Measurements from ENCODE around the gene BSPRY. TPM values are rescaled to one million over a fixed set of nuclear protein-coding genes. Genes with fewer than 3 reads are reported as not detected.

The BSPRY gene
- total and polyA plus RNA-seq, 7 experiments from 2014 or later, result 0.13 to 9.6 (median 0.48) TPM; not detected in 2

DNA sequence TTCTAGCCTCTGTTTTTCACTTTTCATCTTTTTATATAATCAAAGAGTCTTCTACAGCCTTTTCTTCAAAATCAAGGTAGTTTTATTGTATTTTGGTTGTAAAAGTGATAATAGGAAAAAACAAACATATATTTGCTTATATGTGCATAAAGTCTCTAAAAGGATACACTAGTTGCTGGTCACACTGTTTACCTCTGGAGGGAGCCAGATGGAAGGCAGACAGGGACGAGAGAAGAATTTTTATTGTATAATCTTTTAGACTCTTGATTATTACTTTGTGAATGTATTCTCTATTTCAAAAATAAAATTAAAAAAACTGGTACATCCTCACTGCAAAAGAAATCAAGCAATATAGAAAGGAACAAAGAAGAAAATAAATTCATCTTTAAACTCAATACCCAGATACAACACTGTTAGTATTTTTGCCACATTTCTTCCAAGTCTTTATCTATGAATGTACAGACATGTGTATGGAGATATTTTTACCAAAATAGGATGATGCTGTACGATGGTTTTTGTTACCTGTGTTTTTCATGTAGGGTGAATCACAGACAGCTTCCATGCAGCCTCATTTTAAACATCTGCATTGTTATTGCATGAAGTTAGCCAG, 40.0 kb upstream of the BSPRY start:
- H3K4me3 ChIP-seq (ENCODE audit: low read length), result no peak overlapping the region

DNA sequence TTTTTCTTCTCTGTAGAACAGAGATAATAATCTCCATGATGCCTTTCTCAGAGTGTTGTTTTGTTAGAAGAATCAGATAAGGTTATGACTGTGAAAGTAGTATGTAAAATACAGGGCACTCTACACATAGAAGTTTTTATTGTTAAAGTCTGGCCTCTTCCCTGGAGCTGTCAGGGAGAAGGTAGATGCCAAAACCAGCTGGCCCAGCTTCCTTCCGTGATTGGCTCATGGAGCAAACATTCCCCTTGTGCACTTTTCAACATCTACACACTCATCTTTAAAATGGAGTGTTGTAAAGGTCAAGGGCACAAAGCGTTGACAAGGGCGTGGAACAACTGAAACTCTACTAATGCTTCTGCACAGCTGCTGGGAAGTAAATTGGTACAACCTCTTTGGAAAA, 38.8 kb upstream of the BSPRY start:
- peak overlapping the region in 1 of 9 donors; percentile 25 for H3K27ac Mint-ChIP-seq
- Histone ChIP-seq H3K9me3 (ENCODE audit: control insufficient read depth in 2 of 3, low read length in 3 of 3) (no peaks in the 10 kb centered on the region), H3K36me3 (ENCODE audit: control insufficient read depth in 2 of 3, insufficient read depth in 3 of 3, low read length in 3 of 3) (no peaks in the 10 kb centered on the region), H3K4me3 (ENCODE audit: low read length) (no peak overlapping the region), H3K4me1 (ENCODE audit: control insufficient read depth in 2 of 2, insufficient read depth in 2 of 2, low read length in 2 of 2) (no peaks in the 10 kb centered on the region), H3K27ac (ENCODE audit: low read depth, low read length) (no peak overlapping the region), H3K27me3 (ENCODE audit: control insufficient read depth in 2 of 2, insufficient read depth in 2 of 2, low read length in 2 of 2) (no peaks in the 10 kb centered on the region)
- intact Hi-C loops (cut with micrococcal nuclease), result no loop called here
- H3K4me3 Mint-ChIP-seq, result no peak overlapping the region
- no peaks in the 10 kb centered on the region for H3K4me1 Mint-ChIP-seq
- ChIA-PET CTCF (interaction anchor here (0.6 to 1.3 kb wide), 3 partner anchors 268 to 1779 kb away, joined by 3 read pairs; no protein-coding TSS in a partner anchor), POLR2A (interaction anchor here (0.6 kb wide), 1 partner anchor 561 kb away, joined by 3 read pairs; no protein-coding TSS in a partner anchor)
- DNase-seq (no peak), ATAC-seq (no peak)
- H3K36me3 Mint-ChIP-seq, result no peaks in the 10 kb centered on the region
- no peaks in the 10 kb centered on the region for H3K9me3 Mint-ChIP-seq
- H3K27me3 Mint-ChIP-seq, result peaks cover 0 to 5% (median 0%) of the 10 kb centered on the region in 5 donors

More for the DNA sequence above, 40.0 kb upstream of the BSPRY start:
- POLR2A ChIA-PET, result no interaction called here
- Histone ChIP-seq H3K4me1 (ENCODE audit: control insufficient read depth in 2 of 2, insufficient read depth in 2 of 2, low read length in 2 of 2) (no peaks in the 10 kb centered on the region), H3K9me3 (ENCODE audit: control insufficient read depth in 2 of 3, low read length in 3 of 3) (no peaks in the 10 kb centered on the region), H3K27me3 (ENCODE audit: control insufficient read depth in 2 of 2, insufficient read depth in 2 of 2, low read length in 2 of 2) (no peaks in the 10 kb centered on the region), H3K27ac (ENCODE audit: low read depth, low read length) (no peak overlapping the region), H3K36me3 (ENCODE audit: control insufficient read depth in 2 of 3, insufficient read depth in 3 of 3, low read length in 3 of 3) (no peaks in the 10 kb centered on the region)
- ATAC-seq (peak; percentile 57), DNase-seq (peak in 5 of 9 donors; percentile 19 to 45 (median 33))
- no peak overlapping the region for H3K27ac Mint-ChIP-seq
- H3K9me3 Mint-ChIP-seq, result no peaks in the 10 kb centered on the region
- CTCF ChIA-PET, result interaction anchor here (0.6 to 1.3 kb wide), 4 partner anchors 39 to 829 kb away, joined by 3 to 4 read pairs (median 3); no protein-coding TSS in a partner anchor
- H3K4me3 Mint-ChIP-seq, result no peak overlapping the region
- H3K4me1 Mint-ChIP-seq, result no peaks in the 10 kb centered on the region
- H3K27me3 Mint-ChIP-seq, result peaks cover 0 to 7% (median 0%) of the 10 kb centered on the region in 5 donors
- intact Hi-C loops (cut with micrococcal nuclease), result loop anchor here (1.0 to 5.0 kb wide), 7 partner anchors 35 to 349 kb away; partner anchors contain the start of gene ALAD (in 2 of the 2)
- no peaks in the 10 kb centered on the region for H3K36me3 Mint-ChIP-seq

- no peaks in the 10 kb centered on the region for H3K4me1 ChIP-seq (ENCODE audit: control insufficient read depth in 2 of 2, insufficient read depth in 2 of 2, low read length in 2 of 2)
- DNase-seq, result no peak
- no peak overlapping the region for H3K27ac Mint-ChIP-seq
- H3K9me3 Mint-ChIP-seq, result no peaks in the 10 kb centered on the region
- no peak overlapping the region for H3K27ac ChIP-seq (ENCODE audit: low read depth, low read length)
- no peaks in the 10 kb centered on the region for H3K36me3 Mint-ChIP-seq
- no peaks in the 10 kb centered on the region for H3K27me3 ChIP-seq (ENCODE audit: control insufficient read depth in 2 of 2, insufficient read depth in 2 of 2, low read length in 2 of 2)
- intact Hi-C loops (cut with micrococcal nuclease), result no loop called here
- ChIA-PET POLR2A (no interaction called here), CTCF (interaction anchor here (0.6 to 0.9 kb wide), 3 partner anchors 11 to 1876 kb away, joined by 3 to 4 read pairs (median 3); no protein-coding TSS in a partner anchor)
- no peaks in the 10 kb centered on the region for H3K27me3 Mint-ChIP-seq
- no peaks in the 10 kb centered on the region for H3K9me3 ChIP-seq (ENCODE audit: control insufficient read depth in 2 of 3, low read length in 3 of 3)
- no peaks in the 10 kb centered on the region for H3K4me1 Mint-ChIP-seq
- H3K4me3 ChIP-seq (ENCODE audit: low read length), result no peak overlapping the region
- H3K4me3 Mint-ChIP-seq, result no peak overlapping the region
- no peaks in the 10 kb centered on the region for H3K36me3 ChIP-seq (ENCODE audit: control insufficient read depth in 2 of 3, insufficient read depth in 3 of 3, low read length in 3 of 3)
- no peak for ATAC-seq
Observed at GRCh38 chr9:113311961-113312360, 37.4 kb upstream of the BSPRY start.

DNA sequence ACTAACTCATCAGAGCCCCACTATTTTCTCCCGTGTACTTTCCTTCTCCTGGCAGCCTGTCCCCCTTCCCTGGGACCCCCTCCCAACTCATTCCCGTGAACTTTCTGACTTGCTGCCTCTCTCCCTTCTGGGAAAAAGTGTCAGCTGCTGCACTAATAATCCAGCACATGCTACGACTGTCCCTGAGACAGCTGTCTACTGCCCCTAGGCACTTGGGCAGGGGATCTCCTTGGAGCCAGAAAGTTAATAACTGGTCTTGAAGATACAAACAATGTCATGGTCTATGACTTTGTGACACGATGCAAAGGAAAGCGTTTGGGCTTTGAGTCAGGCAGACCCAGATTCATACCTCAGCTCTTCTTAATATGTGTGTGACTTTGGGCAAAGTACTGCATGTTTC, 36.1 kb upstream of the BSPRY start:
- Histone ChIP-seq H3K27me3 (ENCODE audit: control insufficient read depth in 2 of 2, insufficient read depth in 2 of 2, low read length in 2 of 2) (no peaks in the 10 kb centered on the region), H3K27ac (ENCODE audit: low read depth, low read length) (no peak overlapping the region), H3K36me3 (ENCODE audit: control insufficient read depth in 2 of 3, insufficient read depth in 3 of 3, low read length in 3 of 3) (peaks cover 0 to 2% (median 0%) of the 10 kb centered on the region in 3 experiments), H3K9me3 (ENCODE audit: control insufficient read depth in 2 of 3, low read length in 3 of 3) (no peaks in the 10 kb centered on the region), H3K4me1 (ENCODE audit: control insufficient read depth in 2 of 2, insufficient read depth in 2 of 2, low read length in 2 of 2) (no peaks in the 10 kb centered on the region), H3K4me3 (ENCODE audit: low read length) (no peak overlapping the region)
- Mint-ChIP-seq H3K4me3 (no peak overlapping the region), H3K27ac (no peak overlapping the region), H3K9me3 (no peaks in the 10 kb centered on the region), H3K36me3 (no peaks in the 10 kb centered on the region), H3K27me3 (no peaks in the 10 kb centered on the region), H3K4me1 (no peaks in the 10 kb centered on the region)
- DNase-seq (no peak), ATAC-seq (no peak)
- POLR2A ChIA-PET, result no interaction called here
- CTCF ChIA-PET, result interaction anchor here (1.2 kb wide), 1 partner anchor 345 kb away, joined by 3 read pairs; no protein-coding TSS in a partner anchor
- intact Hi-C loops (cut with micrococcal nuclease), result no loop called here

DNA sequence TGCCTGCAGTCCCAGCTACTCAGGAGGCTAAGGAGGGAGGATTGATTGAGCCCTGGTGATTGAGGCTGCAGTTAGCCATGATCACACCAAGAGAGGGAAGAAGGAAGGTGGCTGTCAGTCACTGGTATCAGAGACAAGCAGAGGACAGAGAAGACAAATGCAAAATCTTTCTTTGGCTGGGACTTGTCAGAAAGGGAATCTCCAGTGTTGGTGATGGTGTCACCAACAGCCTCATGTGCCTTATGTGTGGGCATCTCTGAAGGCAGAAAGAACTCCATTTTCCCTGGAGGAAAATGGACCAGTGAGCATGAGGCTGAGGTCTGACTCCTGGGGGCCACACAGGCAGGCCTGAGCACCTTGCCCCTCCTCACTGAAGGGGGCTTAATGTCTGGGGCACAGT, 34.1 kb upstream of the BSPRY start:
- Histone ChIP-seq H3K4me3 (ENCODE audit: low read length) (no peak overlapping the region), H3K27ac (ENCODE audit: low read depth, low read length) (no peak overlapping the region), H3K36me3 (ENCODE audit: control insufficient read depth in 2 of 3, insufficient read depth in 3 of 3, low read length in 3 of 3) (peaks cover 0 to 3% (median 0%) of the 10 kb centered on the region in 3 experiments), H3K4me1 (ENCODE audit: control insufficient read depth in 2 of 2, insufficient read depth in 2 of 2, low read length in 2 of 2) (no peaks in the 10 kb centered on the region), H3K9me3 (ENCODE audit: control insufficient read depth in 2 of 3, low read length in 3 of 3) (no peaks in the 10 kb centered on the region), H3K27me3 (ENCODE audit: control insufficient read depth in 2 of 2, insufficient read depth in 2 of 2, low read length in 2 of 2) (no peaks in the 10 kb centered on the region)
- ChIA-PET CTCF (no interaction called here), POLR2A (no interaction called here)
- Mint-ChIP-seq H3K4me1 (no peaks in the 10 kb centered on the region), H3K27me3 (no peaks in the 10 kb centered on the region), H3K27ac (no peak overlapping the region), H3K36me3 (peaks cover 0 to 6% (median 0%) of the 10 kb centered on the region in 5 donors), H3K9me3 (no peaks in the 10 kb centered on the region), H3K4me3 (no peak overlapping the region)
- intact Hi-C loops (cut with micrococcal nuclease), result no loop called here
- DNase-seq (no peak), ATAC-seq (no peak)

DNA sequence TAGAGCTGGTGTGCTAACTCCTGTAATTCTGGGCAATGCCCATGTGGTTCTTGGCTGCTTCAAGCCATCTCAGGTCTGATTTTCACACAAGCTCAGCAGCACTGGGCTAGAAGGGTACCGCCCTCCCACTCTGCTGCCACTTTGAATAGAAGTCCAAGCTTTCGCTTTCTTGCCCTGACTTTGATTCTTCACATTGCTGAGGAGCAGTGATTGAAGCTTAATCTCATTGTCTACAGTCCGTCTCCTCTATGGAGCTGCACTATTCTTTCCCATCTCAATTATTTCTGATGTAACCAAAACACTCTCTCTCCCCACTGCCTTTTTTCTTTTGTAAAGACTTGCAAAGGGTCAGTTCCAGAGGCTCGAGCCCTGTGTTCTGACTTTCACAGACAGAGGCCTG, 33.3 kb upstream of the BSPRY start:
- DNase-seq (no peak), ATAC-seq (no peak)
- peaks cover 0 to 3% (median 0%) of the 10 kb centered on the region in 3 experiments for H3K36me3 ChIP-seq (ENCODE audit: control insufficient read depth in 2 of 3, insufficient read depth in 3 of 3, low read length in 3 of 3)
- Mint-ChIP-seq H3K4me3 (no peak overlapping the region), H3K36me3 (peaks cover 0 to 6% (median 0%) of the 10 kb centered on the region in 5 donors), H3K27me3 (no peaks in the 10 kb centered on the region), H3K4me1 (no peaks in the 10 kb centered on the region), H3K9me3 (no peaks in the 10 kb centered on the region), H3K27ac (no peak overlapping the region)
- no peaks in the 10 kb centered on the region for H3K9me3 ChIP-seq (ENCODE audit: control insufficient read depth in 2 of 3, low read length in 3 of 3)
- ChIA-PET POLR2A (no interaction called here), CTCF (no interaction called here)
- intact Hi-C loops (cut with micrococcal nuclease), result no loop called here
- H3K27ac ChIP-seq (ENCODE audit: low read depth, low read length), result no peak overlapping the region
- no peak overlapping the region for H3K4me3 ChIP-seq (ENCODE audit: low read length)
- H3K4me1 ChIP-seq (ENCODE audit: control insufficient read depth in 2 of 2, insufficient read depth in 2 of 2, low read length in 2 of 2), result no peaks in the 10 kb centered on the region
- H3K27me3 ChIP-seq (ENCODE audit: control insufficient read depth in 2 of 2, insufficient read depth in 2 of 2, low read length in 2 of 2), result no peaks in the 10 kb centered on the region

DNA sequence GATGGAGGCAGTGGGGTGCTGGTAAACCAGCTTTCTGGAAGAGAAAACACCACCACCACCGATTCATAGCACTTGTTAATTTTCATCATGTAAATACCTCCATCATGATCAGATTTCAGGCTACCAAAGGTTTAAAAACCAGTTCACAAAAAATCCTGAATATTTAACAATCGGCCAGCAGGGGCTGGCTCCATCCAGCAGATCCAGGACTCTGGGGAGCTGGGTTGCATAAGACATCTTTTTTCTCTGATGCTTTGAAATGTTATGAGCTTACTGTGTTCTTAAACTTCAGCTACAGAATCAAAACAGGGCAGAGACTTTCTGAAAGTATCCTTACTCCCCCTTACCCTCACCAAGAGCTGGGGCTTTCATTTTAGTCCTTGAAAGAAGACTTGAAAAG, 31.6 kb upstream of the BSPRY start:
- no peaks in the 10 kb centered on the region for H3K27me3 ChIP-seq (ENCODE audit: control insufficient read depth in 2 of 2, insufficient read depth in 2 of 2, low read length in 2 of 2)
- no peak overlapping the region for H3K27ac ChIP-seq (ENCODE audit: low read depth, low read length)
- intact Hi-C loops (cut with micrococcal nuclease), result no loop called here
- no peak for DNase-seq
- Mint-ChIP-seq H3K4me3 (no peak overlapping the region), H3K27ac (no peak overlapping the region), H3K27me3 (no peaks in the 10 kb centered on the region), H3K9me3 (no peaks in the 10 kb centered on the region), H3K4me1 (no peaks in the 10 kb centered on the region), H3K36me3 (peaks cover 0 to 6% (median 0%) of the 10 kb centered on the region in 5 donors)
- H3K9me3 ChIP-seq (ENCODE audit: control insufficient read depth in 2 of 3, low read length in 3 of 3), result no peaks in the 10 kb centered on the region
- H3K4me3 ChIP-seq (ENCODE audit: low read length), result no peak overlapping the region
- POLR2A ChIA-PET, result interaction anchor here (0.8 kb wide), 1 partner anchor 85 kb away, joined by 3 read pairs; no protein-coding TSS in a partner anchor
- ATAC-seq, result no peak
- peaks cover 0 to 3% (median 0%) of the 10 kb centered on the region in 3 experiments for H3K36me3 ChIP-seq (ENCODE audit: control insufficient read depth in 2 of 3, insufficient read depth in 3 of 3, low read length in 3 of 3)
- CTCF ChIA-PET, result interaction anchor here (0.6 kb wide), 1 partner anchor 330 kb away, joined by 4 read pairs; no protein-coding TSS in a partner anchor
- no peaks in the 10 kb centered on the region for H3K4me1 ChIP-seq (ENCODE audit: control insufficient read depth in 2 of 2, insufficient read depth in 2 of 2, low read length in 2 of 2)

Measured in naive thymus-derived CD4-positive, alpha-beta T cell (primary cell).